22Rv1 (cell line): ENCODE data around the gene FHOD3.

Experiments used
- H3K27ac ChIP-seq: fragments of 450-650 bp; 2 replicates; pipeline ENCODE4 v1.5.1; 2017
- ZFX ChIP-seq: fragments of 450-650 bp; IDR thresholded peaks from 2 replicates; pipeline ENCODE4 v1.6.1; 2017; ENCODE audit warnings: antibody characterized with exemption, borderline replicate concordance
- TF ChIP-seq, protein P1 (sequence below): fragments of 450-650 bp; IDR thresholded peaks from 2 replicates; pipeline ENCODE4 v1.5.1; 2017; ENCODE audit warnings: mild to moderate bottlenecking

FHOD3 gene

DNA sequence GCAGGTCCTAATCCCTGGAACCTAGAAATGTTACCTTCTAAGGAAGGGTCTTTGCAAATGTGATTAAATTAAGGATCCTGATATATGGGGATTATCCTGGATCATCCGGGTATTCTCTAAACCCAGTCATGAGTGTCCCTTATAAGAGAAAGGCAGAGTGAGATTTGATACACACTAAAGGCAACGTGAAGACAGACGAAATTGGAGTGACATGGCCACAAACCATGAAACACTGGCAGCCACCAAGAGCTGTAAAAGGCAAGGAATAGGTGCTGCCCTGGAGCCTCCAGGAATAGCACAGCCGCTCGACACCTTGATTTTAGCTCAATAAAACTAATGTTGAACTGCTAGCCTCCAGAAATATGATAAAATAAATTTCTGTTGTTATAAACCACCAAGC lies 486.3 kb downstream of the FHOD3 start:
- no peak for TF ChIP-seq ZFX
- TF ChIP-seq, protein P1, sequence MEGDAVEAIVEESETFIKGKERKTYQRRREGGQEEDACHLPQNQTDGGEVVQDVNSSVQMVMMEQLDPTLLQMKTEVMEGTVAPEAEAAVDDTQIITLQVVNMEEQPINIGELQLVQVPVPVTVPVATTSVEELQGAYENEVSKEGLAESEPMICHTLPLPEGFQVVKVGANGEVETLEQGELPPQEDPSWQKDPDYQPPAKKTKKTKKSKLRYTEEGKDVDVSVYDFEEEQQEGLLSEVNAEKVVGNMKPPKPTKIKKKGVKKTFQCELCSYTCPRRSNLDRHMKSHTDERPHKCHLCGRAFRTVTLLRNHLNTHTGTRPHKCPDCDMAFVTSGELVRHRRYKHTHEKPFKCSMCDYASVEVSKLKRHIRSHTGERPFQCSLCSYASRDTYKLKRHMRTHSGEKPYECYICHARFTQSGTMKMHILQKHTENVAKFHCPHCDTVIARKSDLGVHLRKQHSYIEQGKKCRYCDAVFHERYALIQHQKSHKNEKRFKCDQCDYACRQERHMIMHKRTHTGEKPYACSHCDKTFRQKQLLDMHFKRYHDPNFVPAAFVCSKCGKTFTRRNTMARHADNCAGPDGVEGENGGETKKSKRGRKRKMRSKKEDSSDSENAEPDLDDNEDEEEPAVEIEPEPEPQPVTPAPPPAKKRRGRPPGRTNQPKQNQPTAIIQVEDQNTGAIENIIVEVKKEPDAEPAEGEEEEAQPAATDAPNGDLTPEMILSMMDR: no peak
- H3K27ac ChIP-seq: no peak overlapping the region

DNA sequence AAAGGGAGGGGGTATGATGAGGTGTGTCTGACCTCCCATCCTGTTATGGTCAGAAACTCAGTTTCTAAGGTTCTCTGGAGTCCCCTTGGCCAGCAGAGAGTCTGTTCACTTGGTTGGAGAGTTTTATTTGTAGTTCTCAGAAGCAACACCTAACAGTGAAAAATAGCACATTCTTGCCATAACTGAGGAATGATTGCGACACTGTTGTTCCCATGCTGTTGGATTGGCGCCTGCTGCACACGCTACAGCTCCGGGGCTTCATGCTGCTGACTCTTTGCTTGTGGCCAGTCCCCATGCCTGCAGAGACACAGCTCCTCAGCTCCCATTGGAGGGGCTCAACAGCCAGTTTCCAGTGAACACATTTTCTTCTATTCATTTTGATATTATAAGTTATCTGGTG lies 489.2 kb downstream of the FHOD3 start:
- TF ChIP-seq ZFX: no peak
- TF ChIP-seq, protein P1: no peak

DNA sequence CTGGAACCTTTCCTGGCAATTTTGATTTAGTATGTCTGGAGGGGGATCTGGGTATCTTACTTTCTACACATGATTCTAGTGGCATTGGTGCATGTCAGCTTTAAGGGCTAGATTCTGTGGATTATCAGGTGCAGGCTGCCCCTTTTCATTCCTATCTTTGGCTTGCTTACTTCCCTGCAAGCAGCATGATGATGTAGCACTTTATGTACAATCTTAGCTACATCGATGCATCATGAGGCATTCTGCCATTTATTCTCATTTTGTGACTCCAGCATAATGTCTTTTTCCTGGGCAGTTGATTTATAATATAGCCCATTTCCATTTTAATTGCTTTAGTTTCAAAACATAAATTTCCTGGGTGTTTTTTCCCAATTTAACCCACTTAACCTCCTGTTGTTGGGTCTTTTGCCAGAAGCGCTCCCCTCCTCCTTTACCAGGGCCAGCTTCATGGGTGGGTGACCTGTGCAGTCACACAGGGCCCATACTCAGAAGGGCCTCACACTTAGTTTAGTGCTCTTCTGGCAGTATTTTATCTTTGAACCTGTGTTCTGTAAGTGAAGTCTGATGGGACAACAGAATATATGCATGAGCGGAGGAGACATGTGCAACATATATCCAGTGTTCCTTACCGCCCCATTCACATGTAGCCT lies 495.2 kb downstream of the FHOD3 start:
- H3K27ac ChIP-seq: no peak overlapping the region
- TF ChIP-seq, protein P1: no peak
- TF ChIP-seq ZFX: no peak

More for the DNA sequence above, 489.2 kb downstream of the FHOD3 start:
- H3K27ac ChIP-seq: no peak overlapping the region

DNA sequence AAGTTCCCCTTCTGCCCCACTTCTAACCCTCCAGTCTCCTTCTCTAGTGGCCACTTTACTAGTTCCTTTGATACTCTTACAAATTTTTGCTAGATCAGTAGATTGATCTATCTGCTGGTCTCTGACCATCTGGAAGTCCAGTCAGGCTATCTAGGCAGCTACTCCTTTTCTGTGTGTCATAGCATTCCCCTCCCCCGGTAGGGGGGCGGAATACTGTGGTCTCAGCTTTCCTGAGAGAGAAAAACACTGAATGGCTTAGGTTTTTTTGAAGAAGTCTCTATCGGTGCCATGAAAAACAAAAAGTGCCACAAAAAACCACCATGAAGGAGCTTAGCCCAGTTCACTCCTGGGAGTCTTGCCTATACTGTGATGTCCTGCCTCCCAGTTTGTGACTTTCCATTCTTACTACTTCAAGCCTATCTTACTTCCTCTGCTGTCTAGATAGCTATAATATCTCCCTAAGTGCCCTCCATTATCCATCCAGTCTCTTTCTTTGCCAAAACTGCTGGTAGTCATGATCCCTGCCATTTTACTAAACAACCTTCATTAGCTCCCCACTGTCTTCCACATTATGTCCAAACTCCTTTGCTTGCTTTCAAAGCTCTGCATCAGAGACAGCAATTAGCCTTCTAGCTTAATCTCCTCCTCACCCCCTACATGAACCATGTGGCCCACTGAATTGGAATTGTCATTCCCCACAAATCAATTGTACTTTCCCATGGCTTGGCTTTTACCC lies 501.4 kb downstream of the FHOD3 start:
- no peak overlapping the region for H3K27ac ChIP-seq
- TF ChIP-seq, protein P1: no peak

DNA sequence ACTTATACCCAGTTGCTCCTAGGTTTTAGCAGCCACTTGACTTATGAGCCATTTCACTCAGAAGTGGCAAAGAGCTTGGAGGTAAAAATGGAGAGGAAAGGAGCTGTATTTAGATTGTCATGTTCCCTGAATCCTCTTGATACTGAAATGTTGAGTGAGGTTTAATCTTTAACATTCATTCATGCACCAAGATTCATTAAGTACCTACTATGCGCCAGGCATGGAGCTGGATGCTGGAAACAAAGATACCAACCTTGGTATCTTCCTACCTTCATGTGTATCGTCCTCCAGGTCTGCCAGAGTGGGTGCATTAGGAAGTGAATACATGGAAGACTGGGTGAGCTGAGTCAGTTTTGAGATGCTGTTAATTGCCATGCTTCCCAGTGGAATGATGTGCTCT lies 507.6 kb downstream of the FHOD3 start:
- no peak overlapping the region for H3K27ac ChIP-seq
- TF ChIP-seq, protein P1: no peak
- TF ChIP-seq ZFX: no peak

DNA sequence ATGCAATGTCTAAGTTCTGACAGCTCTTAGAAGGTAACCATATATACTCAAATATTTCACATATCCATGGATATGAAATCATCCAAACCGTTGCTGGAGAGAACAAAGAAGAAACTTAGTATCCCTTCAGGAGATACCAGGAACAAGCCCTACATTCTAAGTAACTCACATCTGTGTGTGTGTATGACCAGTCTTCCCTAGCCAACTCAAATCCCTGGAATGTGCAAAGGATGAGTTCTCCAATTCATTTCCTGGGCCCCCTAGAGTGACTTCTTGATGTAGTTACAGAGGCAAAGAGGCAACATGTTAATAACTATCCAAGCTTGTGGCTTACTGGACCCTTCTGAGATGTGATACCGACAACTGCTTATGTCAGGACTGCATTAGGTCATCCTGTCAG lies 511.2 kb downstream of the FHOD3 start:
- H3K27ac ChIP-seq: no peak overlapping the region
- no peak for TF ChIP-seq ZFX
- TF ChIP-seq, protein P1: no peak
